Endodermal cell (in vitro differentiated cells): ENCODE results near the gene EPHA1. TPM values are rescaled to one million over a fixed set of nuclear protein-coding genes. Genes with fewer than 3 reads are reported as not detected.
A peak's percentile ranks its signal among the peaks of the same experiment; 100 is the strongest.

Experiments
- DNase-seq: peaks from one replicate; pipeline ENCODE4 v3.0.0-alpha.2; 2017
- H3K27ac ChIP-seq: 2 replicates; pipeline ENCODE4 v1.5.1; 2013; ENCODE audit warnings: mild to moderate bottlenecking, low read depth, low read length, moderate library complexity
- H3K27me3 ChIP-seq: 2 replicates; pipeline ENCODE4 v1.6.1; 2013; ENCODE audit warnings: mild to moderate bottlenecking, low read length, moderate library complexity; ENCODE audit not compliant: insufficient read depth, control insufficient read depth, poor library complexity, severe bottlenecking
- H3K36me3 ChIP-seq: 2 replicates; pipeline ENCODE4 v1.7.0; 2013; ENCODE audit warnings: mild to moderate bottlenecking, low read length, moderate library complexity; ENCODE audit not compliant: control insufficient read depth, insufficient read depth
- H3K4me1 ChIP-seq: one replicate; pipeline ENCODE4 v1.7.0; 2013; ENCODE audit warnings: low read length; ENCODE audit not compliant: control insufficient read depth, insufficient read depth
- H3K4me3 ChIP-seq: 2 replicates; pipeline ENCODE4 v1.5.1; 2013; ENCODE audit warnings: mild to moderate bottlenecking, low read length, moderate library complexity
- H3K9ac ChIP-seq: 2 replicates; pipeline ENCODE4 v1.6.1; 2013; ENCODE audit warnings: mild to moderate bottlenecking, low read length, moderate library complexity; ENCODE audit not compliant: poor library complexity, severe bottlenecking; ENCODE audit errors: extremely low read depth
- H3K9me3 ChIP-seq: 2 replicates; pipeline ENCODE4 v1.6.1; 2013; ENCODE audit warnings: mild to moderate bottlenecking, low read length, moderate library complexity; ENCODE audit not compliant: control insufficient read depth
- H3K27ac Mint-ChIP-seq: 2 replicates; pipeline ENCODE4 v1.8.0; 2020; ENCODE audit warnings: mixed read lengths
- H3K27me3 Mint-ChIP-seq: 2 replicates; pipeline ENCODE4 v1.8.0; 2021; ENCODE audit warnings: mild to moderate bottlenecking, mixed read lengths; ENCODE audit not compliant: insufficient read depth
- H3K36me3 Mint-ChIP-seq: 2 replicates; pipeline ENCODE4 v1.8.0; 2020; ENCODE audit warnings: low read depth, mixed read lengths
- H3K4me1 Mint-ChIP-seq: 2 replicates; pipeline ENCODE4 v1.8.0; 2020; ENCODE audit warnings: mixed read lengths
- H3K4me3 Mint-ChIP-seq: 2 replicates; pipeline ENCODE4 v1.8.0; 2020; ENCODE audit warnings: mild to moderate bottlenecking, moderate library complexity, mixed read lengths
- H3K9me3 Mint-ChIP-seq: 2 replicates; pipeline ENCODE4 v1.8.0; 2020; ENCODE audit warnings: mild to moderate bottlenecking, mixed read lengths
- CTCF ChIP-seq: fragments of 200-600 bp; sonication (generic); conservative IDR thresholded peaks from 2 replicates; pipeline ENCODE4 v1.5.0; 2021; ENCODE audit warnings: antibody characterized with exemption, mild to moderate bottlenecking
- WGBS, 2 experiments: methylation state at CpG; one replicate each; pipeline versions ENCODE4 v1.1.5 to v1.1.7; 2013; ENCODE audit warnings: missing lambda C conversion rate in 2 of 2, mixed read lengths in 1 of 2; ENCODE audit not compliant: insufficient coverage in 1 of 2, insufficient read length in 1 of 2; 5-methylcytosine and 5-hydroxymethylcytosine counted together
- total RNA-seq, 2 donors: library from RNA; stranded (reverse); fragmentation: NEBNext Ultra II Directional in 1 of 2; extraction: Animal tissue kit (Norgen Biotek cat#: 25700) in 1 of 2; gene quantifications; 2 replicates in 1 of 2; 3 replicates in 1 of 2; pipeline ENCODE4 v1.2.1, GENCODE V29; 2021

EPHA1 gene
- total RNA-seq, 2 donors from 2014 or later, result 70.0 to 103 TPM

- Histone ChIP-seq H3K9me3 (no peaks in the 10 kb centered on the region), H3K36me3 (no peaks in the 10 kb centered on the region), H3K9ac (no peak overlapping the region), H3K27ac (no peak overlapping the region), H3K27me3 (no peaks in the 10 kb centered on the region), H3K4me3 (no peak overlapping the region), H3K4me1 (no peaks in the 10 kb centered on the region)
- Mint-ChIP-seq H3K4me3 (no peak overlapping the region), H3K27ac (no peak overlapping the region), H3K4me1 (no peaks in the 10 kb centered on the region), H3K27me3 (no peaks in the 10 kb centered on the region), H3K9me3 (peaks cover 5% of the 10 kb centered on the region), H3K36me3 (no peaks in the 10 kb centered on the region)
- DNase-seq, result no peak
- no peak for TF ChIP-seq CTCF
- WGBS, 2 experiments, result 96 to 100% methylated on average over 2 to 4 of the region's 4 CpGs
Observed at GRCh38 chr7:143455942-143456341, 47.3 kb upstream of the EPHA1 start.

- H3K36me3 ChIP-seq, result no peaks in the 10 kb centered on the region
- no peak for TF ChIP-seq CTCF
- H3K9ac ChIP-seq, result no peak overlapping the region
- WGBS, 2 experiments, result 89 to 100% methylated on average over 1 of the region's 2 CpGs
- no peak overlapping the region for H3K4me3 ChIP-seq
- Mint-ChIP-seq H3K27me3 (no peaks in the 10 kb centered on the region), H3K4me3 (no peak overlapping the region), H3K4me1 (no peaks in the 10 kb centered on the region), H3K9me3 (peaks cover 1% of the 10 kb centered on the region), H3K36me3 (no peaks in the 10 kb centered on the region), H3K27ac (no peak overlapping the region)
- H3K27ac ChIP-seq, result no peak overlapping the region
- DNase-seq, result no peak
- H3K9me3 ChIP-seq, result no peaks in the 10 kb centered on the region
- no peaks in the 10 kb centered on the region for H3K27me3 ChIP-seq
- no peaks in the 10 kb centered on the region for H3K4me1 ChIP-seq
Observed at GRCh38 chr7:143455491-143455890, 46.8 kb upstream of the EPHA1 start.

- H3K4me3 Mint-ChIP-seq, result no peak overlapping the region
- no peak overlapping the region for H3K4me3 ChIP-seq
- no peaks in the 10 kb centered on the region for H3K9me3 Mint-ChIP-seq
- H3K9me3 ChIP-seq, result no peaks in the 10 kb centered on the region
- no peaks in the 10 kb centered on the region for H3K27me3 ChIP-seq
- H3K4me1 Mint-ChIP-seq, result no peaks in the 10 kb centered on the region
- no peak for DNase-seq
- H3K27ac ChIP-seq, result peak overlapping the region; percentile 4
- no peak for TF ChIP-seq CTCF
- 87 to 90% methylated on average over 1 of the region's 1 CpG for WGBS, 2 experiments
- no peaks in the 10 kb centered on the region for H3K4me1 ChIP-seq
- no peaks in the 10 kb centered on the region for H3K36me3 ChIP-seq
- no peaks in the 10 kb centered on the region for H3K36me3 Mint-ChIP-seq
- no peak overlapping the region for H3K27ac Mint-ChIP-seq
- H3K9ac ChIP-seq, result no peak overlapping the region
- H3K27me3 Mint-ChIP-seq, result no peaks in the 10 kb centered on the region
Observed at GRCh38 chr7:143454091-143454680, 45.5 kb upstream of the EPHA1 start.
